Adrenal gland (tissue), 12 donors: ENCODE measurements around the gene CNIH2. TPM values are rescaled to one million over a fixed set of nuclear protein-coding genes. Genes with fewer than 3 reads are reported as not detected.

Experiments
- DNase-seq, 7 donors: peaks; one replicate each; pipeline ENCODE4 v3.0.0-alpha.2; 2019 to 2020
- H3K27ac ChIP-seq, 5 donors: fragments of 200-600 bp; sonication (generic) in 4 of 5; 1 replicate in 3 of 5; 2 replicates in 2 of 5; pipeline versions ENCODE4 v1.5.1 to v1.8.0; 2016 to 2020; ENCODE audit warnings: mild to moderate bottlenecking in 1 of 5
- H3K27me3 ChIP-seq: fragments of 200-600 bp; 2 replicates; pipeline ENCODE4 v1.8.0; 2021
- H3K36me3 ChIP-seq, 2 donors: fragments of 200-600 bp; replicated peaks in 1 of 2; 1 replicate in 1 of 2; 2 replicates in 1 of 2; pipeline versions ENCODE4 v1.5.1 to v1.8.0; 2018 to 2022
- H3K4me1 ChIP-seq, 2 donors: fragments of 200-600 bp; replicated peaks in 1 of 2; 1 replicate in 1 of 2; 2 replicates in 1 of 2; pipeline versions ENCODE4 v1.5.1 to v1.8.0; 2018 to 2021
- H3K4me3 ChIP-seq, 4 donors: fragments of 200-600 bp; sonication (generic) in 3 of 4; one replicate each; pipeline ENCODE4 v1.5.1; 2016 to 2018
- H3K9me3 ChIP-seq, 3 donors: fragments of 200-600 bp; sonication (generic) in 1 of 3; replicated peaks in 1 of 3; 1 replicate in 2 of 3; 2 replicates in 1 of 3; pipeline versions ENCODE4 v1.5.1 to v1.8.0; 2016 to 2021
- POLR2A ChIP-seq, 2 donors: fragments of 450-650 bp; IDR thresholded peaks; one replicate each; pipeline ENCODE4 v1.6.1; 2017; ENCODE audit warnings: antibody characterized with exemption in 2 of 2, mild to moderate bottlenecking in 2 of 2, moderate library complexity in 1 of 2
- WGBS, 4 donors: extraction: QIAGEN DNeasy Blood & Tissue Kit in 2 of 4; methylation state at CpG; one replicate each; pipeline versions ENCODE4 v1.1.5 to v1.1.7; 2013 to 2017; 5-methylcytosine and 5-hydroxymethylcytosine counted together
- intact Hi-C, 2 donors: fragments of 100-400 bp; cut with DNase I; formaldehyde crosslinking; loops; one replicate each; pipeline versions ENCODE4 v1.14.1 to v1.15.0; 2022 to 2023
- polyA plus RNA-seq, 3 donors: library from polyadenylated mRNA; stranded (reverse); fragments of 200-250 nt in 2 of 3; fragments of 350-450 nt in 1 of 3; fragmentation: Illumina TruSeq in 1 of 3; extraction: RNeasy Lipid Tissue Mini Kit (QIAGEN cat#74804) in 1 of 3; gene quantifications; one replicate each; pipeline ENCODE4 v1.2.3, GENCODE V29; 2013 to 2014
- total RNA-seq, 9 donors: library from RNA; depleted of rRNA in 4 of 9; stranded (reverse); fragments of >200 nt in 4 of 9; fragments of 120-200 nt in 1 of 9; fragmentation: NEBNext Ultra II Directional in 1 of 9; extraction: Animal tissue kit (Norgen Biotek cat#: 25700) in 1 of 9; gene quantifications; one replicate each; pipeline versions ENCODE4 v1.1.0 to v1.2.4, GENCODE V29; 2013 to 2023
- TF ChIP-seq, protein P1 (sequence below), 6 experiments: fragments of 450-650 bp in 4 of 6; fragments of 200-600 bp in 2 of 6; sonication (generic) in 1 of 6; IDR thresholded peaks; 1 replicate in 5 of 6; 2 replicates in 1 of 6; pipeline versions ENCODE4 v1.5.1 to v1.8.0; 2016 to 2021; ENCODE audit warnings: antibody characterized with exemption in 6 of 6, mild to moderate bottlenecking in 2 of 6, moderate library complexity in 1 of 6
- donor health status: healthy with polysubstance abuse.
- donor health status: Bipolar disorder and iron deficiency.
- donor health status: DM: yes; HTN: yes; CAD: no.
- donor health status: DM: no; HTN: no; CAD: no.
- donor health status: DM: no; HTN: no; CAD: no.
- donor health status: DM: yes; HTN: yes; CAD: no.

The CNIH2 gene
- total and polyA plus RNA-seq, 12 donors: 0.55 to 13.4 (median 2.9) TPM; not detected in 2

DNA sequence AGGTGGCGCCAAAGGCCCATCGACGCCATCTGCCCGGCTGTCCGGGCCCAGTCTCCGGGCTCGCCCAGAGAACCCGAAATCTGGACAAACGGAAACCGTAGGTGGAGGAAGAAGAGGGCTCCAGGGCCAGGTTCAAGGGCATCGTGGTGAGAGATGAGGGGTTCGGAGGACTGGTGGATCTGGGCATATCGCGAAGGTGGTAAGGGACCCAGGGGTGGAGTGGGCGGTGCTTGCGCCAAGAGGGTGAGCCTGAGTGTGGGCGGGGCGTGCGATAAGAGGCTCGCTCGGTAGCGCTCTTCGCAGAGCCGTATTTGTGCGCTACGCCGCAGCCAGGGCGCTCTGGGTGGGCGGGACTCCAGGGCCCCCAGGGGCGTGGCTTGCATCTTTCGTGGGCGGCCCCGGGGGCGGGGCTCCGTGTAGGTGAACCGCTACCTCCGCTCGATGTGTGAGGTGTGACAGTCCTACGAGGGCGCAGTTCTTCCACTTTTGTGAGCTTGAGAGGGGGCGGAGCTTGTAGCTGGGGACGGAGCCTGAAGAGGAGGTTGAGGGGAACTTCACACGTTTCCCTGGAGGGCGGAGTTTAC is 34.1 kb downstream of the CNIH2 start:
- TF ChIP-seq, protein P1, sequence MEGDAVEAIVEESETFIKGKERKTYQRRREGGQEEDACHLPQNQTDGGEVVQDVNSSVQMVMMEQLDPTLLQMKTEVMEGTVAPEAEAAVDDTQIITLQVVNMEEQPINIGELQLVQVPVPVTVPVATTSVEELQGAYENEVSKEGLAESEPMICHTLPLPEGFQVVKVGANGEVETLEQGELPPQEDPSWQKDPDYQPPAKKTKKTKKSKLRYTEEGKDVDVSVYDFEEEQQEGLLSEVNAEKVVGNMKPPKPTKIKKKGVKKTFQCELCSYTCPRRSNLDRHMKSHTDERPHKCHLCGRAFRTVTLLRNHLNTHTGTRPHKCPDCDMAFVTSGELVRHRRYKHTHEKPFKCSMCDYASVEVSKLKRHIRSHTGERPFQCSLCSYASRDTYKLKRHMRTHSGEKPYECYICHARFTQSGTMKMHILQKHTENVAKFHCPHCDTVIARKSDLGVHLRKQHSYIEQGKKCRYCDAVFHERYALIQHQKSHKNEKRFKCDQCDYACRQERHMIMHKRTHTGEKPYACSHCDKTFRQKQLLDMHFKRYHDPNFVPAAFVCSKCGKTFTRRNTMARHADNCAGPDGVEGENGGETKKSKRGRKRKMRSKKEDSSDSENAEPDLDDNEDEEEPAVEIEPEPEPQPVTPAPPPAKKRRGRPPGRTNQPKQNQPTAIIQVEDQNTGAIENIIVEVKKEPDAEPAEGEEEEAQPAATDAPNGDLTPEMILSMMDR (IDR thresholded peaks at IDR 0.05): peak; percentile 34 to 97 (median 90)
- peak in 1 of 2 donors; percentile 57 for TF ChIP-seq POLR2A (IDR thresholded peaks at IDR 0.05)
- intact Hi-C loops: no loop called here
- Histone ChIP-seq H3K36me3 (no peaks in the 10 kb centered on the region), H3K4me3 (peak overlapping the region in 3 of 4 donors; percentile 36 to 57 (median 48)), H3K27ac (peak overlapping the region; percentile 67 to 91 (median 81)), H3K9me3 (no peaks in the 10 kb centered on the region), H3K4me1 (peaks cover 6 to 7% of the 10 kb centered on the region in 2 donors), H3K27me3 (no peaks in the 10 kb centered on the region)
- peak; percentile 87 to 97 (median 92) for DNase-seq
- WGBS, 4 donors: 0 to 1% (median 0%) methylated on average over 15 to 44 of the region's 44 CpGs

DNA sequence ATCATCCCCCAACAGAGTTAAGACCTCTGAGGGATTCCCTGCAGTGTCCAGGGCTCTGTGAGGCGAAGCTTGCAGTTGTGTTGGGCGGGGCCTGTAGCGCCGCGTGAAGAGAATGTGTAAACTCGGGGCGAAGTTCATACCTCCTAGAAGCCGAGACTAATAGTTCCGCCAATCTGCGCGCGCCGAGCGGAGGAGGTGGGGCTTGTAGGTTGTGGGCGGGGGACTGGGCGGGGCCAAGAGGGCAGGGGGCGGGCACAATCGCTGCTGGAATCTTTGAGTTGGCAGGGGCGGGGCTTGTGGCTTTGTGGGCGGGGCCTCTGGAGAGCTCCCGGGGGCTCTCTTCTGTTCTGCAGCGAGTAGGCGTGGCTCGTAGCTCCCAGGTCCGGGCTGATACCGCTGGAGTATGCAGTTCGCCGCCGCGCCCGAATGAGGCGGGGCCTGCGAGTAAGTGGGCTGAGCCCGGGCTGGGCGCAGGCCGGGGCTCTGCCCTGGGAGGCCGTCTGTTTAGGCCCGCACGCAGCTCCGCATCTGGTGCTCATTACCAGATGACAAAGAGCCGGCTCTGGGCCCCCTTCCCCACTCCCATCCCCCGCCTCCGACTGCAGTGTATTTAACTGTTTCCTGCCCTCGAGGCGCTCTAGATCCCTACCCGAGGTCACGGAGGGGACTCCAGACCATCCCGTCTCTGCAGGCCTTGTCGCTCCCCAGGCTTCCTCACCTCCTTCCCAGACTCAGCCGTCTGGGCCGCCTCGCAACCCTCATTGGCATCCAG is 34.8 kb downstream of the CNIH2 start:
- H3K4me1 ChIP-seq: peaks cover 6 to 9% of the 10 kb centered on the region in 2 donors
- no peaks in the 10 kb centered on the region for H3K27me3 ChIP-seq
- TF ChIP-seq, protein P1 (IDR thresholded peaks at IDR 0.05): peak in 1 of 6 experiments; percentile 5
- TF ChIP-seq POLR2A (IDR thresholded peaks at IDR 0.05): peak in 1 of 2 donors; percentile 48
- no peaks in the 10 kb centered on the region for H3K9me3 ChIP-seq
- 2 to 16% (median 3%) methylated on average over 9 to 52 of the region's 52 CpGs for WGBS, 4 donors
- no peaks in the 10 kb centered on the region for H3K36me3 ChIP-seq
- DNase-seq: peak; percentile 99 to 100 (median 99)
- intact Hi-C loops: no loop called here
- H3K27ac ChIP-seq: peak overlapping the region; percentile 67 to 91 (median 81)
- peak overlapping the region in 3 of 4 donors; percentile 36 to 57 (median 48) for H3K4me3 ChIP-seq

DNA sequence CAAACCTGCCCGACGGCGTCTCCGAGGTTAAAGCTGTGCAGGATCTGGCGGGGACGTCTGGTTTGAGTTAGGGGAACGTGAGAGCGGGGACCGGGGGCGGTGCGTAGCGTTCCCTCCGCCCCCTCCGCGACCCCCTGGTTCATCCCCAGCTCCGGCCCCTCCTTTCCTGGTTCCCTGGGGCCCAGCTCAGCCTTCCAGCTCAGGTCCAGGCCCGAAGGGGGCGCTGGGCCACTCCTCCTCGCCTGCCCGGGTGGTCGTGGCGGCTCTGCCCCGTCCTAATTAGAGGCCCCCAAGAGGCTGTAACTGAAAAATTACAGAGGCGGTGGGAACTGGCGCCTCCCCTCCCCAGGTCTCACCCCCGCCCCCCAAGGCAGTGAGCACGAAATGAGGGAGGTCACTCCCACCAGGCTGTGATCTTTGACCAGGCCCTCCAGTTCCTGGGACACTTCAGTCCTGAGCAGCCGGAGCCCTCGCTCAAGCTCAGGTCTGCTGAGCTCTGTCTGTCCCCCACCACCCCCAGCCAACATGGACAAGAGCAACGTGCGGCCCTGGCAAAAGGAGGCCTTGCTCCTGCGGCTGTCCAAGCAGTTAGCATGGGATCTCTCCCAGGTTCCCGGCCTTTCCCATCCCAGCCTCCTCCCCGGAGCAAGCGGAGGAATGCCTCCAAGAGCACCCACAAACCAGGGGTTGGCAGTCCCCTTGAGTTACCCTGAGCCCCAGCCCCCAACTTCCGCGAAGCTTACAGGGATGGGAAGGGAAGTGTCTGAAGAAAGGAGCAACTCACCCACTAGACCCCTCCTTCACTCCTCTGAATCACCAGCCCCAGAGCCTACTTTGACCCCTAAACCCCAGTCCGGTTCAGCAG is 35.6 kb downstream of the CNIH2 start:
- H3K4me3 ChIP-seq: peak overlapping the region in 1 of 4 donors; percentile 35
- no peaks in the 10 kb centered on the region for H3K36me3 ChIP-seq
- no peak for TF ChIP-seq POLR2A (IDR thresholded peaks at IDR 0.05)
- TF ChIP-seq, protein P1 (IDR thresholded peaks at IDR 0.05): no peak
- peak overlapping the region in 4 of 5 donors; percentile 30 to 91 (median 78) for H3K27ac ChIP-seq
- DNase-seq: no peak
- H3K9me3 ChIP-seq: no peaks in the 10 kb centered on the region
- H3K4me1 ChIP-seq: peaks cover 6 to 16% of the 10 kb centered on the region in 2 donors
- intact Hi-C loops: no loop called here
- 37 to 91% (median 44%) methylated on average over 5 to 38 of the region's 38 CpGs for WGBS, 4 donors
- H3K27me3 ChIP-seq: no peaks in the 10 kb centered on the region

DNA sequence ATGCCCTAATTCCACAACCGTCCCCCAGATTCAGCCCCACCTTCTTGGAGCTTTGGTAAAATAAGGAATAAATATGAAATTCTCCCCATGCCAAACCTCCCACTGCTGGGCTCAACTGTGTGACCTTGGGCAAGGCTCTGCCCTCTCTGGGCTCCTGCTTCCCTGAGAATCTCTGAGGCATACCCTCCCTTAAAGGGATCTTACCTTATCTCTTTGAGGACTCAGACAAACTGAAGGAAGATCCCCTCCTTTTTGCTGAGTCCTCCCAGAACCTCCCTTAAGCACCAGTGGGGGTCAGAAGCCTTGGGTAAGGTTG is 36.2 kb downstream of the CNIH2 start:
- H3K36me3 ChIP-seq: no peaks in the 10 kb centered on the region
- H3K27ac ChIP-seq: peak overlapping the region in 2 of 5 donors; percentile 82 to 91
- H3K9me3 ChIP-seq: no peaks in the 10 kb centered on the region
- H3K27me3 ChIP-seq: no peaks in the 10 kb centered on the region
- WGBS, 4 donors: 69 to 100% (median 81%) methylated on average over 1 of the region's 1 CpG
- no peak overlapping the region for H3K4me3 ChIP-seq
- peaks cover 6 to 18% of the 10 kb centered on the region in 2 donors for H3K4me1 ChIP-seq
- DNase-seq: no peak
- TF ChIP-seq, protein P1 (IDR thresholded peaks at IDR 0.05): no peak
- TF ChIP-seq POLR2A (IDR thresholded peaks at IDR 0.05): no peak
- intact Hi-C loops: no loop called here
